HG03196 (cell line): ENCODE data around the gene MYO15B.

Experiments
- ATAC-seq: cut with Tn5 transposase; IDR thresholded peaks from one replicate; pipeline ENCODE4 v1.9.1; 2021; ENCODE audit not compliant: unreplicated experiment

MYO15B gene

GRCh38 chr17:75587675-75588595 is at the start of gene MYO15B:
TSS of gene MYO15B (plus strand) at chr17:75587800. CDS start at chr17:75588058, 258 bp downstream.
- no peak for ATAC-seq

DNA sequence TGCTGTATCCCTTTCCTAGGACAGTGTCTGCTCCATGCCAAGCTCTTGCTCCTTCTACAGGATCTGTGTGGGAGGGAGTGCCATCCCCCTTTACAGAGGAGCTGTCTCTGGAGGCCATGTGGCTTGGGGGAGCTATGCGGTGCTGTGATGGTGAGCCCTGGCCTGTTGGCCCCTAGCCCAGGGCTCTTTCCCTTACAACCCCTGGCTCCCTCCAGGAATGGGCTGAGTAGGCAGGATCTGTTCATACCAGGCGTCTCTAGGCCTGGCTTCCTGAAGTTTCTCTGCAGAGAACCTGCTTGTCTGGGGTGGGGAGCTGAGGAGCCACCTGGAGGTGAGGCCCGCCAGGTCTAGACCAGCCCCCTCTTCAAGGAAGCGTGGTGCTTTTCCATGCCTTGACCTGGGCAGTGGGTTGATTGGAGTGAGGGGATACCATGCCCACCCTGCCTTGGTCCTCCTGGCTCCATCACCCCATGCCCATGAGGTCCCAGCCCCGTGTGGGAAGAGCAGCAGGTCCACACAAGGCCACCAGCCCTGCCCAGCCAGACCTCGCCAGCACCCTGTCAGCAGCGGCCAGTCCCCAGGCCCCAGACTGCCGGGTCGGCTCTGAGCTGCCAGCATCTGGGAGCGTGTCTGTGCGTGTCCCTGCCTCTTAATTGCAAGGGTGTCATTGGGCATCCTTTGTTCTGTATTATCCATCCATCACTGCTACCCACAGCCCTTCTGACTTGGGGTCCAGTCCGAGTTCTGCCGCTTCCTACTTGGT is 47.5 kb upstream of the MYO15B start:
- no peak for ATAC-seq

DNA sequence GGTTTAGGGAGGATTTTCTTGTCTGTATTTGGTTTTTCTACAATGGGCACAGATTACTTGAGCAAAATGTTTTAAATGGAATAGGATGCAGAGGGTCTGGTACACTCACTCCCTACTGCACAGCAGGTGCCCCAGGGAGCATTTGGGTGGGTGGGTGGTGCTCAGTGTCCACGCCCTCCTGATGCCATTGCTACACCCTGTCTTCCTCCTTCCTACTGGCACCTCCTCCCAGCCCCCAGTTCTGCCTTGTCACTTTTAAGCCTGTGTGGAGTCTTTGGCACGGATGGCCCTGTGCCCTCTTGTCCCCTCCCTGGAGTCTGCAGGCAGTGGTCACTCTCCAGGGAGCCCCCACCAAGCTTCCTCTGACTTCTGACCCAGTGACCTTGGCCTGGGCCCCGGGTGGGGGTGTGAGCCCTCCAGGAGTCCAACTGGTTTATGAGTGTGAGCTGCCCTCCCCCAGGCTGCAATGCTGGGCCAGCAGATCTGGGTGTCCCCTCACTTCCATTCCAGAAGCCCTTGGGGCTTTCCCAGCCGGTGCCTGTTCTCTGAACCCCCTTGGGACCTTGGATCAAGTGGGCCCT is 46.6 kb upstream of the MYO15B start:
- ATAC-seq = no peak

DNA sequence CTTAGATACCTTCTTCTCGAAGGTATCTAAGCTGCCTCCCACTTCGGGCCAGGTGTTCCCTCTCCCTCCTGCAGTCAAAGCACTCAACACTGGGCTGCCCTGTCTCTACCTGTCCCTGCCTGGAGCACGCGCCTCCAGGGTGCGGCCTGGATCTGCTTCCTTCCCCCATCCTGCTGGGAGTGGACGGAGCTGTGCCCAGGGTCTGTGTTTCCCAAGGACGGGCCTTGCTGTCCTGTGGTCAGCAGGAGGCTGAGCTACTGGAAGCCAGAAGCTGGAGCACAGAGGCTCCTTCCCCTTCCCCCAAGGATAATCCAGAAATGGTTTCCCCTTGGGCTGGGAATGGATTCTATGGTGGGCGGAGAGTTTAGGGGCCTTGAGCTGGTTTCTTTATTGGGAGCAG is 45.4 kb upstream of the MYO15B start:
- ATAC-seq = no peak

GRCh38 chr17:75542728-75543336 is 44.8 kb upstream of the MYO15B start:
- ATAC-seq = no peak

- no peak for ATAC-seq
Observed at GRCh38 chr17:75544250-75544649, 43.4 kb upstream of the MYO15B start.

DNA sequence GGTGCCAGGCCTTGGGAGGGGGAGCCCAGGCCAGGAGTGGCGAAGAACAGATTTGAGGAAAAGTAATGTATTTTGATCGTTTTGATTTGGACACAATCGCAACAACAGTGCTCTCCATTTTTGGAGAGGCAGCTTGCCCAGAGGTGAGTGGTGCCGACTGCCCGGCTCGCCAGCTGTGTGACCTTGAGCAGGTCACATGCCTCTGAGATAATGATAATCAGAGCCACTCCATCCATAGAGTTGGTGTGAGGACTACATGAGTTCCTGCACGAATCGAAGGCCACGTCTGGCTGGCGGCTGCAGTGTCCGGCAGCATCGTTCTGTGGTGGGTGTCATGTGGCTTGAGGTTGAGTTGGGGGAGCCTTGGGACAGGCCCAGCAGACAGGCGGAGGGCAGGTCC is 41.4 kb upstream of the MYO15B start:
- no peak for ATAC-seq

- no peak for ATAC-seq
Observed at GRCh38 chr17:75547091-75547490, 40.5 kb upstream of the MYO15B start.

DNA sequence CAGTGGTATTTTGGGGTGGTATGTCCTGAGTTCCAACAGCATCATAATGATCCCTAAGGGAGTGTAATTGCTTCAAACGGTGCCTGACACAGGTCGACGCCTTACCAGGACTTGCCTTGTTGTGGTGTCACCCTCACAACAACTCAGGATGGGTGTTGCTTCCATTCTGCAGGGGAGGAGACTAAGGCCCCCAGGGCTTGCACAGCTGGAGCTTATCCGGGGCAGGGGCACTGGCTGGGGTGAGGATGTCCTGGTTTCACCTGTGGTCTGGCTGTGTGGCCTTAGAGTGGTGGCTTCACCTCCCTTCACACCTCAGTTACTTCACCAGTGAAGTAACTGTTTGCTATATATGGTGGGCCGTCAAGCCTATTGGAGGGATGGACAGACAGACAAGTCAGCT is 38.8 kb upstream of the MYO15B start:
- ATAC-seq = no peak

DNA sequence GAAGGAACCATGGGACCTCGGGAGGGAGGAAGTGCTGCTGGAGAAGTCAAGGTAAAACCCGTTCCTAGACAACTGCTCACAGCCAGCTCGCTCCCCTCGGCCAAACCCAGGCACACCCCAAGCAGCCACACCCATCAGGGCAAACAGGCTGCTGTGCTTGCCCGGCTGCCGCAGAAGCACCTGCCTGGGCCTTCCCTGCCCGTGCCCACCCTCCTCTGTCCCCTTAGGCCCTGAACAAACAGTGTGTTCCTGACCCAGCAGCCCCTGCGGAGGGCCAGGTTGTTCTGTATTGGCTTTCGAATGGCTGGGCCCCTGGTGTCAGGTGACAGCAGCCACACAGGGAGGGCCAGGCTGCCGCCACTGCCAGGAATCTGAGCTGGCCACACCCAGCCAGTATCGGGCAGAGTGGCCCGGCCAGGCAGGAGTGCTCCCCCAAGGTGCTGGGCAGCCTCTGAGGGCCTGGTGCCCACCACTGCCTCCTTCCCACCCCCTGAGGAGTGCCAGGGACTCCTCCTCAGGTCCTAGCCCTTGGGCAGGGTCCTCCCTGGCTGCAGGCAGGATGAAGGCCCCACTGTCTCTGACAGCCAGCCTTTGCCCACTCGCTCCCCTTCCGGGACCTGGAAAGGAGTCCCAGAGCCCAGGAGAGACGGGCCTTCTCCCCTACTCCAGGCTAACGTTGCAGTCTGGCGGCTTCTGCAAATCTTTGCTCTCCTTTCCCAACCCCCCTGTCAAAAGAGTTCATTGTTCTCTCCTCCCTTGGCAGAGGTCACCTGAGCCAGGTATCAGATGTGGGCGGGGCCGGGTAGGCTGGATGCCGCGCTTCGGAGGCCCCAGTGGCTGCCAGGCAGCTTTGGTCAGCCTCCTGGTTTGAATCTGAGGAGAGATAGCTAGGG is 38.1 kb upstream of the MYO15B start:
- ATAC-seq = no peak

- no peak for ATAC-seq
Observed at GRCh38 chr17:75550139-75550465, 37.5 kb upstream of the MYO15B start.

DNA sequence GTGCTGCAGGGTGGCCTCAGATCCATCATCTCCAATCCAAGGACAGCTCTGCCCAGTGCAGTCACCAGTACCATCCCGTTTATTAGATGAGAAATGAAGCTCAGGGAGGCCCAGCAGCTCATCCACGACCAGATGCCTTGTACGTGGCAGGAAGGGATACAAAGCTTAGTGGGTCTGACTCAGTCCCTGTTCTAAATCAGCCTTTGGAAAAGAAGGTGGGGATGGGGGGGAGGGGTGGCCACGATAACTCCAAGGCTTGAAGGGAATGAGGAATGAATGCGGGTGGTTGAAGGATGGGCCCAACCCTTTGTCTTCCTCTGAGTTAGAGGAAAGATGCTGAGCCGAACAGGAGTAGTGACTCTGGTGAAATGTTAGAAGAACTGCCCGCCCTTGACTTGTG is 36.3 kb upstream of the MYO15B start:
- no peak for ATAC-seq

DNA sequence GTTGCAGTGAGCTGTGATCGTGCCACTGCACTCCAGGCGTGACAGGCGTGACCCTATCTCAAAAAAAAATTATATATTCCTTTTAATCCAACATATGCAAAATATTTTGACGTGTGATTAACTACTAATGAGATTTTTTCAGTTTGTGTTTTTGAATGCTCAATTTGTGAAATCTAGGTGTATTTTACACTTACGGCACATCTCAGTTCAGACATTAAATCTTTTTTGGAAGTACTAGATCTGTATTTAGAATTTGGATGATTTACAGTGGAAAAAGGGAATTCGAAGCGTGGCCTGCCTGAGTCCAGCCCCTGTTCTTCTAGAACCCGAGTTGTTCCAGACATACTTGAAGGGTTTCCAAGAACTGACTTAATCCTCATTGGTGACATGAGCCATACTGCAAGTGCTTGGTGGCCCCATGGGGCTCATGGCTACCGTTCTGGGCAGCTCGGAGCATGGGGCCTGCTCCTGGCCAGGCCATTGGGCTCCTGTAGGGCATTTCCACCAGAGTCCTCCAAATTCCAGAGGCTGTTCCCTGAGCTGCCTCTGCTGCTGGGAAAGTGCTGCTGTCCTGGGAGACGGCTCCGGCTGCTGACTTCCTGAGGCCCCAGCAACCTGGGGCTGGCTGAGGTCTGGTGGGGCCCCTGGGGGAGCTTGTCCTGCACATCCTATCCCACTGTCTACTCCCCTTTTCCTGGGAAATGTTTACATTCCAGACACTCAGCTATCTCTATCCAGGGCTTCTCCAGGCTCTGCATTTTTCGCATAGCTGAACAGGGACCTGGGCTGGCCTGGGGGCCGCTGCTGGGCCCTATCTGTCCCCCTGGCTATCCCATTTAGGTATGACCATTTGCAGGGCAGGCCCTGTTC is 34.9 kb upstream of the MYO15B start:
- no peak for ATAC-seq

DNA sequence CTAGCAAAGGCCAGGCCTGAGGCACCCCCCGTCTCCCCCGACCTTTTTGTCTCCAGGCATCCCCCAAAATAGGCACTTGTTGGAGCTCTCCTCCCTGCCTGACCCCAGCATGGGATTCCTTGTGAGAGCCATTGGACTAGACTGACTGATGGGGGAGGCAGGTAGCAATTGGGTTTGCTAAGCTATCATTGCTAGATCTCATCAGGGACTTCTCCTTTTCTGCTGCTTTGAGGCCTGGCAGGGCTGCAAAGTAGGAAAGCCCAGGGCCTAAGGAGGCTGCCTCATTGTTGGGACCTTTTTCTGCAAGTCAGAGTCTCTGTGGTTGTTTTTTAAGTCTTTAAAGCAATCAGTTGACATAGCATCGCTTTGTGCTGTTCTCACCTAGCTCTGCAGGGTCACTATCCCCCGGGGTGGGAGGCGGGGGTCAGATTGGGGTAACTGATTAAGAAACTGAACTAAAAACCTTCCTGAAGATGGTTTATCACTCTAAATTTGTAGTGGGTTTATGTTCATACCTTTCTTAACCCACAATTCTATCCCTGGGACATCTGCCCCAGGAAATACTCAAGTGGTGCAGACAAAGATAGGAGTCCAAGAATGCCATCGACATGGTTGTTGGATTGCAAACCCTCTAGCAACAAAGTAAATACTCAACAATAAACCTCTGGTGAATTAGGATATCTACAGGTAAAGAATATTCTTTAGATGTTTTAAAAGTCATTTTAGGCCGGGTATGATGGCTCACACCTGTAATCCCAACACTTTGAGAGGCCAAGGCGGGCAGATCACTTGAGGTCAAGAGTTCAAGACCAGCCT is 34.1 kb upstream of the MYO15B start:
- no peak for ATAC-seq

DNA sequence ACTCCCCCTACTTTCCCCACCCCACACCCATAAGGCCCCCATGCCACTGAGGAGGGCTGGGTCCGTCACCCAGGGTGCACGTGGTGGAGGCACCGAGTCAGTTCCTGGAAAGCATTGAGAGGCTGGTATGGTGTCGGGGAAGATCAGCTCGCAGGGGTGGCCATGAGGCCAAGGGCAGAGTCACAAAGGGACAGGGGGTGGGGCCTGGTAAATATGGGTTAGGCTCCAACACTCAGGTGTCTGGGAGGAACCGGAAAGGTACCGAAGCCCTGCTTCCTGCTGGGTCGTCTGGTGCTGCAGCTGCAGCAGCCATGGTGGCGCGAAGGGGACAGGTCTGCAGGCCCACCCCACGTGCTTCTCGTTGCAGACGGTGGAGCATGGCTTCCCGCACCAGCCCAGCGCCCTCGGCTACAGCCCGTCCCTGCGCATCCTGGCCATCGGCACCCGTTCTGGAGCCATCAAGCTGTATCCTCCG is 31.9 kb upstream of the MYO15B start:
- no peak for ATAC-seq

DNA sequence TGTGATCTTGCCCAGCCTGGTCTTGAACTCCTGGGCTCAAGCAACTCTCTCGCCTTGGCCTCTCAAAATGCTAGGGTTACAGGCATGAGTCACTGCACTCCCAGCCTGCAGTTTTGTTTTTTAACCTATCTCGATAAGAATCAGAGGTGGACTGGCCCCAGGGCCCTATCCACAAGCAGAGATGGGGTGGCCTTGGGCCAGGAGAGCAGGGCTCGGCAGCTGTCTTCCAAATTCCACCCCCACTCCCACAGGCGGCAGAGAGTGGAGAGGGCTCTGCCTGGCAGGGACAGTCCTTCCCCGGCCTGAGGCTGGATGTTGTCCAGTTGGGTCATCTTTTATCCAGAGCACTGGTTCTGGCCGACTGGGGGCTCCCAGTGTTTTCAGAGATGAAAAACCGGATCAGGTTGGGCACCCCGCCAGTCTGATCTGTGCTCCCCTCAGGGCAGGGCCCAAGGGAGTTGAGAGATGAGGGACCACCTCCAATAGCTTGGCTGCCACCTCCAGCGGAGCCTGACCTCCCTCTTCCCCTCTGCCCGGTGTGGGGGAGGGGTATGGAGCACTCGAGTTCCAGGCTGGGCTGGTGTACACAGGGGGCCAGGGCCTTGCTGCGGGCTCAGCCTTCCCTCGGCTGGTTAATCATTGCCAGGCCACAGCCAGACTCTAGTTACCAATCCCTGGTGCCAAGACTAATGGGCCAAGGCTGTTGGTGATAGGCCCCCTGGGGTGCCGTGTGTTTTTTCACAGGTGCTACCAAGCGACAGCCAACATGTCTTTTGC is 30.3 kb upstream of the MYO15B start:
- ATAC-seq = no peak

DNA sequence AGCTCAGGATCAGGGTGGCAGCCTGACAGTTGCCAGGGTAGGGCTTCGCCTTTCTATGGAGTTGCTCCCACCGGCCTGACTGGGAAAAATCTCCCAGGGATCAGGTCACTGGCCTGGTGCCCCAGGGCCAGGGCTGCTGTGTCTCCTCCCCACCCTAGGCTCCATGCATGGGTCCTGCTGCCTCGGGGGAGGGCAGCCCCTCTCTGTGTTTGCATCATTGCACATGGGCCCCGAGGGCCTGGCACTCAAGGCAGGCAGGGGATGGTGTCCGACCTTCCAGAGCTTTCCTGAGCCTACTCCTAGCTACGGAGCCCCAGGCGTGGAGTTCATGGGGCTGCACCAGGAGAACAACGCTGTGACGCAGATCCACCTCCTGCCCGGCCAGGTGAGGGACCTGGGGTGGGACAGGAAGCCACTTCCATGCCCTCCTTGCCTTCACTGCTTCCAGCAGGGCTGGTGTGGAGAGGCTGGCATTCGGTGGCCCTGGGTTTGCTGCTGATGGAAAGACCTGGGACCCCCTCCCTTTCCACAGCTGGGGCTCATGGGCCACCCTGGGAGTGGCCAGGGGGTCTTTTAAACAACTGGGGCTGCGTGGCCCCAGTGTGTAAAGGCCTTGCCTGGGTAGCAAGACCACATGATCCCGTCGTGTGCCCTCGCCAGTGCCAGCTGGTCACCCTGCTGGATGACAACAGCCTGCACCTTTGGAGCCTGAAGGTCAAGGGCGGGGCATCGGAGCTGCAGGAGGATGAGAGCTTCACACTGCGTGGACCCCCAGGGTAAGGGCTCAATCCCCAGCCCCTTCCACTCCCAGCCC is 29.5 kb upstream of the MYO15B start:
- ATAC-seq = no peak
